HCT116 (cell line): Measurements from ENCODE around the gene BAIAP2L2. TPM values are rescaled to one million over a fixed set of nuclear protein-coding genes. Genes with fewer than 3 reads are reported as not detected.

Experiments
- ATAC-seq: fragments of 200-7000 bp; cut with Tn5 transposase; 2 replicates; pipeline ENCODE4 v1.9.1; 2020; ENCODE audit warnings: mild to moderate bottlenecking, moderate library complexity
- BruUV-seq: library from RNA; stranded (reverse); fragments of 400-500 nt; replicated peaks from 2 replicates; lab custom pipeline; 2021; lab: Mats Ljungman, UMichigan
- CTCF ChIA-PET: fragments of 300-600 bp; sonication (Branson Sonifier 250); formaldehyde crosslinking; loops from one replicate; lab custom pipeline; 2021; ENCODE audit warnings: antibody characterized with exemption; lab: Charles Lee
- POLR2A ChIA-PET: fragments of 300-600, 350-600 bp; sonication (Branson Sonifier 250); formaldehyde crosslinking; loops from one replicate; lab custom pipeline; 2021; ENCODE audit warnings: antibody characterized with exemption; lab: Charles Lee
- RAD21 ChIA-PET, 2 experiments: fragments of 300-600 bp; sonication (Branson Sonifier 250); formaldehyde crosslinking; loops; one replicate each; lab custom pipeline; 2023; ENCODE audit warnings: low total read pairs in 2 of 2; ENCODE audit not compliant: uncharacterized antibody in 2 of 2, unreplicated experiment in 2 of 2, low non-redundant PET in 1 of 2; lab: Charles Lee
- DNase-seq: peaks from one replicate; pipeline ENCODE4 v3.0.0-alpha.2; 2010; ENCODE audit warnings: low read depth, low spot score
- H2AFZ ChIP-seq: fragments of 200-600 bp; shearing (Covaris generic), sonication (generic); 2 replicates; pipeline ENCODE4 v1.6.1; 2017; ENCODE audit warnings: low read depth, mixed run types, mixed read lengths, antibody characterized with exemption, low read length; ENCODE audit not compliant: poor library complexity, severe bottlenecking
- H3K27ac ChIP-seq: 2 replicates; pipeline ENCODE4 v1.5.1; 2012; ENCODE audit warnings: low read depth, low read length
- H3K27me3 ChIP-seq: fragments of 200-600 bp; sonication (generic); 2 replicates; pipeline ENCODE4 v1.6.1; 2016; ENCODE audit warnings: mixed run types, low read length, mixed read lengths; ENCODE audit not compliant: insufficient read depth
- H3K36me3 ChIP-seq, 2 experiments: fragments of 200-500 bp in 1 of 2; fragments of 200-600 bp in 1 of 2; sonication (Bioruptor generic) in 1 of 2; sonication (generic) in 1 of 2; 2 replicates each; pipeline versions ENCODE4 v1.5.1 to v1.6.1; 2014 to 2016; ENCODE audit warnings: low read length in 2 of 2, inconsistent platforms in 1 of 2, mixed read lengths in 1 of 2, mixed run types in 1 of 2; ENCODE audit not compliant: insufficient read depth in 2 of 2, control insufficient read depth in 1 of 2
- H3K4me1 ChIP-seq, 2 experiments: fragments of 200-600 bp in 1 of 2; sonication (generic) in 1 of 2; 2 replicates each; pipeline versions ENCODE4 v1.5.1 to v1.6.1; 2012 to 2017; ENCODE audit warnings: low read length in 2 of 2, inconsistent platforms in 1 of 2, mild to moderate bottlenecking in 1 of 2, mixed read lengths in 1 of 2, mixed run types in 1 of 2, moderate library complexity in 1 of 2; ENCODE audit not compliant: insufficient read depth in 2 of 2, control insufficient read depth in 1 of 2
- H3K4me2 ChIP-seq: fragments of 200-600 bp; sonication (generic); 2 replicates; pipeline ENCODE4 v1.6.1; 2017; ENCODE audit warnings: mixed run types, low read length, mixed read lengths
- H3K4me3 ChIP-seq, 2 experiments: fragments of 200-600 bp in 1 of 2; sonication (generic) in 1 of 2; replicated peaks in 1 of 2; 2 replicates each; pipeline ENCODE4 v1.5.1; 2011 to 2016; ENCODE audit warnings: low read length in 2 of 2, control low read depth in 1 of 2, low read depth in 1 of 2, mild to moderate bottlenecking in 1 of 2, mixed read lengths in 1 of 2, mixed run types in 1 of 2
- H3K79me2 ChIP-seq: fragments of 200-600 bp; sonication (generic); 2 replicates; pipeline ENCODE4 v1.6.1; 2017; ENCODE audit warnings: mild to moderate bottlenecking, mixed run types, low read length, moderate library complexity, mixed read lengths; ENCODE audit not compliant: insufficient read depth
- H3K9ac ChIP-seq: fragments of 200-600 bp; sonication (generic); 2 replicates; pipeline ENCODE4 v1.6.1; 2016; ENCODE audit warnings: low read length, mixed read lengths
- H3K9me2 ChIP-seq: fragments of 200-600 bp; sonication (generic), shearing (Covaris generic); 2 replicates; pipeline ENCODE4 v1.6.1; 2017; ENCODE audit warnings: mixed run types, mild to moderate bottlenecking, moderate library complexity; ENCODE audit not compliant: insufficient read depth
- H3K9me3 ChIP-seq, 2 experiments: fragments of 200-500 bp in 1 of 2; fragments of 200-600 bp in 1 of 2; sonication (Bioruptor generic) in 1 of 2; sonication (generic) in 1 of 2; 2 replicates each; pipeline ENCODE4 v1.6.1; 2014 to 2017; ENCODE audit warnings: low read length in 2 of 2, mixed read lengths in 2 of 2, inconsistent platforms in 1 of 2, low read depth in 1 of 2, mild to moderate bottlenecking in 1 of 2, mixed run types in 1 of 2, moderate library complexity in 1 of 2; ENCODE audit not compliant: control insufficient read depth in 1 of 2, insufficient read depth in 1 of 2
- H4K20me1 ChIP-seq: fragments of 200-600 bp; sonication (generic), shearing (Covaris generic); 2 replicates; pipeline ENCODE4 v1.6.1; 2017; ENCODE audit warnings: mixed run types, mild to moderate bottlenecking, moderate library complexity; ENCODE audit not compliant: insufficient read depth
- CTCF ChIP-seq, 3 experiments: fragments of 200-600 bp in 1 of 3; sonication (generic) in 1 of 3; IDR thresholded peaks in 2 of 3; conservative IDR thresholded peaks in 1 of 3; 2 replicates each; pipeline ENCODE4 v1.5.1; 2012 to 2017; ENCODE audit warnings: low read depth in 2 of 3, low read length in 2 of 3, antibody characterized with exemption in 1 of 3, borderline replicate concordance in 1 of 3, control low read depth in 1 of 3, mild to moderate bottlenecking in 1 of 3, mixed read lengths in 1 of 3, mixed run types in 1 of 3, moderate library complexity in 1 of 3; ENCODE audit not compliant: insufficient read depth in 1 of 3
- RAD21 ChIP-seq: IDR thresholded peaks from 2 replicates; pipeline ENCODE4 v1.6.1; 2012; ENCODE audit warnings: low read depth, mild to moderate bottlenecking
- SP1 ChIP-seq: IDR thresholded peaks from 2 replicates; pipeline ENCODE4 v1.6.1; 2012; ENCODE audit warnings: low read depth
- SRF ChIP-seq: IDR thresholded peaks from 2 replicates; pipeline ENCODE4 v1.6.1; 2012; ENCODE audit warnings: low read depth
- TCF7L2 ChIP-seq: IDR thresholded peaks from 2 replicates; pipeline ENCODE4 v1.7.0; 2011; ENCODE audit warnings: borderline replicate concordance, inconsistent platforms; ENCODE audit not compliant: insufficient read depth, insufficient read length; ENCODE audit errors: extremely low read depth
- intact Hi-C: fragments of 100-400 bp; cut with micrococcal nuclease; formaldehyde crosslinking; loops from 2 replicates; pipeline ENCODE4 v1.10.0; 2022
- total RNA-seq: library from RNA; stranded (reverse); gene quantifications from one replicate; pipeline ENCODE4 v1.2.1, GENCODE V29; 2021; ENCODE audit not compliant: unreplicated experiment
- TF ChIP-seq, protein P1 (sequence below): IDR thresholded peaks from 2 replicates; pipeline ENCODE4 v1.6.1; 2011; ENCODE audit warnings: mild to moderate bottlenecking, low read length, moderate library complexity; ENCODE audit not compliant: insufficient replicate concordance; ENCODE audit errors: extremely low read depth

Gene BAIAP2L2
- total RNA-seq, 1 experiment from 2014 or later = 1.0 TPM

DNA sequence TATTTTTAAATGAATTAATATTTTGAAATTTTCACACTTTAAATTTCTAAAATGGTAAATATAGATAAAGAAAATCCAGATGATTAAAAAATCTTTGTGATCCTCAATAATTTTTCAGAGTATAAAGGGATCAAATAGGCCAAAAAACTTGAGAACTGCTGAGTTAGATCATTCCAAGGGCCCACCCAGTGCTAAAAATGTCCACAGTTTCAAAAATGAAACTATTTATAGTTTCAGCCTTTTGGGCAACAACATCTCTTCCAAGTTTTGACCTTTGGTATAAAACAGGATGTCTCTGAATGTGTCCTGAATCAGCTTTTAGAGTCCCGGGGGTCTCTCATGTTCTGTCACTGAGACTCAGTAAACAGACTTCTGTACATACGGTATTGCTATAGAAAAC lies 20.9 kb upstream of the BAIAP2L2 start:
- POLR2A ChIA-PET = no interaction called here
- BruUV-seq = no TSS peak
- no peak for ATAC-seq

More for the DNA sequence above, 20.9 kb upstream of the BAIAP2L2 start:
- no peak overlapping the region for H3K27ac ChIP-seq
- no peak overlapping the region for H3K9ac ChIP-seq
- peaks cover 14 to 17% of the 10 kb centered on the region in 2 experiments for H3K4me1 ChIP-seq
- no peak overlapping the region for H3K4me2 ChIP-seq
- H3K9me2 ChIP-seq = no peaks in the 10 kb centered on the region
- intact Hi-C loops = no loop called here
- CTCF ChIA-PET = no interaction called here
- H3K4me3 ChIP-seq = no peak overlapping the region
- no peaks in the 10 kb centered on the region; a peak in 1 of 4 replicates for H3K36me3 ChIP-seq
- no peaks in the 10 kb centered on the region for H3K79me2 ChIP-seq
- H2AFZ ChIP-seq = no peak overlapping the region
- TF ChIP-seq SRF (no peak), TCF7L2 (no peak), CTCF (IDR thresholded peaks at IDR 0.05 in 2 of 3, conservative IDR thresholded peaks at IDR 0.05 in 1 of 3; ENCODE audit: borderline replicate concordance in 1 of 3, insufficient read depth in 1 of 3, low read depth in 2 of 3, low read length in 2 of 3) (no peak), SP1 (no peak), RAD21 (no peak)
- TF ChIP-seq, protein P1, sequence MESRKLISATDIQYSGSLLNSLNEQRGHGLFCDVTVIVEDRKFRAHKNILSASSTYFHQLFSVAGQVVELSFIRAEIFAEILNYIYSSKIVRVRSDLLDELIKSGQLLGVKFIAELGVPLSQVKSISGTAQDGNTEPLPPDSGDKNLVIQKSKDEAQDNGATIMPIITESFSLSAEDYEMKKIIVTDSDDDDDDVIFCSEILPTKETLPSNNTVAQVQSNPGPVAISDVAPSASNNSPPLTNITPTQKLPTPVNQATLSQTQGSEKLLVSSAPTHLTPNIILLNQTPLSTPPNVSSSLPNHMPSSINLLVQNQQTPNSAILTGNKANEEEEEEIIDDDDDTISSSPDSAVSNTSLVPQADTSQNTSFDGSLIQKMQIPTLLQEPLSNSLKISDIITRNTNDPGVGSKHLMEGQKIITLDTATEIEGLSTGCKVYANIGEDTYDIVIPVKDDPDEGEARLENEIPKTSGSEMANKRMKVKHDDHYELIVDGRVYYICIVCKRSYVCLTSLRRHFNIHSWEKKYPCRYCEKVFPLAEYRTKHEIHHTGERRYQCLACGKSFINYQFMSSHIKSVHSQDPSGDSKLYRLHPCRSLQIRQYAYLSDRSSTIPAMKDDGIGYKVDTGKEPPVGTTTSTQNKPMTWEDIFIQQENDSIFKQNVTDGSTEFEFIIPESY = no peak
- H4K20me1 ChIP-seq = no peaks in the 10 kb centered on the region
- H3K27me3 ChIP-seq = no peaks in the 10 kb centered on the region
- H3K9me3 ChIP-seq = no peaks in the 10 kb centered on the region
- no peak for DNase-seq
- RAD21 ChIA-PET = no interaction called here
